Prostate gland (tissue), 2 donors: ENCODE results near the gene ZNF683.

Experiments used
- CTCF ChIP-seq, 4 experiments: fragments of 200-600 bp in 2 of 4; fragments of 450-650 bp in 2 of 4; sonication (generic) in 2 of 4; IDR thresholded peaks; 1 replicate in 3 of 4; 2 replicates in 1 of 4; pipeline ENCODE4 v1.5.1; 2016 to 2019; ENCODE audit warnings: antibody characterized with exemption in 4 of 4, mild to moderate bottlenecking in 2 of 4, moderate library complexity in 2 of 4
- POLR2A ChIP-seq: fragments of 450-650 bp; IDR thresholded peaks from one replicate; pipeline ENCODE4 v1.6.1; 2016; ENCODE audit warnings: antibody characterized with exemption, mild to moderate bottlenecking
- POLR2AphosphoS5 ChIP-seq: sonication (generic); formaldehyde crosslinking; IDR thresholded peaks from one replicate; pipeline ENCODE4 v1.6.1; 2017; ENCODE audit warnings: antibody characterized with exemption

- TF ChIP-seq CTCF (IDR thresholded peaks at IDR 0.05) (no peak), POLR2AphosphoS5 (no peak), POLR2A (no peak)
These were observed 32.1 kb upstream of the ZNF683 start for GRCh38 chr1:26404641-26405040.
